ENCODE results near the gene CTDSPL. TPM values are rescaled to one million over a fixed set of nuclear protein-coding genes. Genes with fewer than 3 reads are reported as not detected.

The CTDSPL gene
- total RNA-seq, 1 donor from 2014 or later = 41.5 TPM

DNA sequence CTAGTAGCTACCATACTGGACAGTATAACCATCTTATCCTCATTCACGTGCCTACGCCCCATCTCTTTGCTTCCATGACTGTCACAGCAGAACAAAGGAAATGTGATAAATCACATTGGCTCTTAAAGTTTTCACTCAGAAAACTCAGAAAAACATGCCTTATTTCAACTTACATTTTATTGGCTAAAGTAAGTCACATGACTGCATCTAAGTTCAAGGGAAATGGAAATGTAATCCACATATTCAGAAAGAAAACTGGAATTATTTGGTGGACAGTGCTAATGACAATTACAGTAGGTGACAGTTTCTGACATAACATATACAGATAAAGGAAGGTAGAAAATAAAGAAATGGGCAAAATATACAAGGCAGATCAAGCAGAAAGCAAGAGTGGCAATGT is 91.5 kb downstream of the CTDSPL start:
- TF ChIP-seq, protein P1, sequence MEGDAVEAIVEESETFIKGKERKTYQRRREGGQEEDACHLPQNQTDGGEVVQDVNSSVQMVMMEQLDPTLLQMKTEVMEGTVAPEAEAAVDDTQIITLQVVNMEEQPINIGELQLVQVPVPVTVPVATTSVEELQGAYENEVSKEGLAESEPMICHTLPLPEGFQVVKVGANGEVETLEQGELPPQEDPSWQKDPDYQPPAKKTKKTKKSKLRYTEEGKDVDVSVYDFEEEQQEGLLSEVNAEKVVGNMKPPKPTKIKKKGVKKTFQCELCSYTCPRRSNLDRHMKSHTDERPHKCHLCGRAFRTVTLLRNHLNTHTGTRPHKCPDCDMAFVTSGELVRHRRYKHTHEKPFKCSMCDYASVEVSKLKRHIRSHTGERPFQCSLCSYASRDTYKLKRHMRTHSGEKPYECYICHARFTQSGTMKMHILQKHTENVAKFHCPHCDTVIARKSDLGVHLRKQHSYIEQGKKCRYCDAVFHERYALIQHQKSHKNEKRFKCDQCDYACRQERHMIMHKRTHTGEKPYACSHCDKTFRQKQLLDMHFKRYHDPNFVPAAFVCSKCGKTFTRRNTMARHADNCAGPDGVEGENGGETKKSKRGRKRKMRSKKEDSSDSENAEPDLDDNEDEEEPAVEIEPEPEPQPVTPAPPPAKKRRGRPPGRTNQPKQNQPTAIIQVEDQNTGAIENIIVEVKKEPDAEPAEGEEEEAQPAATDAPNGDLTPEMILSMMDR (IDR thresholded peaks at IDR 0.05) = no peak
- DNase-seq (ENCODE audit: low spot score) = no peak
- H3K36me3 Mint-ChIP-seq (ENCODE audit: low read depth) = peaks cover 8% of the 10 kb centered on the region
- peaks cover 53% of the 10 kb centered on the region for H3K4me1 Mint-ChIP-seq (ENCODE audit: low read depth)
- H3K27ac Mint-ChIP-seq (ENCODE audit: unreplicated experiment) = no peak overlapping the region
- peaks cover 5% of the 10 kb centered on the region for H3K9me3 Mint-ChIP-seq (ENCODE audit: low read depth)
- H3K27me3 Mint-ChIP-seq (ENCODE audit: low read depth) = no peaks in the 10 kb centered on the region
- no peak overlapping the region for H3K4me3 Mint-ChIP-seq (ENCODE audit: unreplicated experiment)

DNA sequence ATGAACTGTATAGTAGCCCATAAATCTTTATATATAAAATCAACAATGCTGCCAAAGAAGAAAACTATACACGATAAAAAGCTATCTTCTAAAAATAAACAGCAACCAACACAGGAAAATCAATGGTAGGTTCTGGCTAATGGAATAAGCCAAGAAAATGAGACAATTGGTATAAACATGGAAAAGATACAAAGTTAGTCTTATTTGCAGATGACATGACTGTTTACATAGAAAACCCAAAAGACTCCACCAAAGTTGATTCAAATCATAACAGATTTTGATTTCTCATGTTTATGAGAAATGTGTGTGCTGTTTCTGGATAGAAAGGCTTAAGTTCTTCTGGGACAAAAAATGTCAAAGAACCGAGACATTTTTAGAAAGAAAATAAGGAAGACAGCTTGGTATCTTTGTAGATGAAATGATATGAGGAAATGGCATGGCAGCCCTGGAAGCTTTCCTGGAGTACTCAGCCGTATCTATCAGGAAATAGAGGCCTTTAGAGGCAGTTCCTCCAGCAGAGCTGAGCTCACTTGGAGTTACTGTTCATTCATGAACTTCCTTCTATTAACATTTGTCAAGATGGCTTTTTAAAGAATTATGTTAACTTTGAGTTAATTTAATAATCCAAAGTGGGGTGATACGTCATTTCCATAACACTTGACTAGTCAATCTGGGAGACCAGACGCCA is 92.2 kb downstream of the CTDSPL start:
- Mint-ChIP-seq H3K4me1 (ENCODE audit: low read depth) (peaks cover 53% of the 10 kb centered on the region), H3K27ac (ENCODE audit: unreplicated experiment) (no peak overlapping the region), H3K36me3 (ENCODE audit: low read depth) (peaks cover 8% of the 10 kb centered on the region), H3K27me3 (ENCODE audit: low read depth) (no peaks in the 10 kb centered on the region), H3K4me3 (ENCODE audit: unreplicated experiment) (no peak overlapping the region), H3K9me3 (ENCODE audit: low read depth) (peaks cover 5% of the 10 kb centered on the region)
- TF ChIP-seq, protein P1 (IDR thresholded peaks at IDR 0.05) = no peak
- no peak for DNase-seq (ENCODE audit: low spot score)

DNA sequence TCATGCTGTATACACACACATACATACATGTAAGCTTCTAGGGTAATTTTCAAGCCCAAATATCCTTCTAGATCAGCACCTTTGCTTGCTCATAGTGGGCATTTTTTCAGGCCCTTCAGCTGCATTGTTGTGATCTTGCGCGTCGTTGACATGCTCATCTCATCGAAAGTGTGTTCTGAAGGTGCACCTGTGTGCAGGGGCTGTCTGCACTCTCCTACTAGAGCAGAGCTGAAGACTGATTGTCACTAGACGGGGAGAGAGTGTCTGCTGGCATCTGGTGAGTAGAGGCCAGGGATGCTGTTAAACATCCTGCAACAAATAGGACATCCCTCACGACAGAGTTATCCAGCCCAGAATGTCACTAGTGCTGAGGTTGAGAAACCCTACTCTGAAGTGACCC is 93.2 kb downstream of the CTDSPL start:
- H3K36me3 Mint-ChIP-seq (ENCODE audit: low read depth) = peaks cover 8% of the 10 kb centered on the region
- TF ChIP-seq, protein P1 (IDR thresholded peaks at IDR 0.05) = no peak
- H3K27me3 Mint-ChIP-seq (ENCODE audit: low read depth) = no peaks in the 10 kb centered on the region
- peaks cover 5% of the 10 kb centered on the region for H3K9me3 Mint-ChIP-seq (ENCODE audit: low read depth)
- H3K4me3 Mint-ChIP-seq (ENCODE audit: unreplicated experiment) = no peak overlapping the region
- H3K4me1 Mint-ChIP-seq (ENCODE audit: low read depth) = peaks cover 44% of the 10 kb centered on the region
- no peak overlapping the region for H3K27ac Mint-ChIP-seq (ENCODE audit: unreplicated experiment)
- DNase-seq (ENCODE audit: low spot score) = no peak

DNA sequence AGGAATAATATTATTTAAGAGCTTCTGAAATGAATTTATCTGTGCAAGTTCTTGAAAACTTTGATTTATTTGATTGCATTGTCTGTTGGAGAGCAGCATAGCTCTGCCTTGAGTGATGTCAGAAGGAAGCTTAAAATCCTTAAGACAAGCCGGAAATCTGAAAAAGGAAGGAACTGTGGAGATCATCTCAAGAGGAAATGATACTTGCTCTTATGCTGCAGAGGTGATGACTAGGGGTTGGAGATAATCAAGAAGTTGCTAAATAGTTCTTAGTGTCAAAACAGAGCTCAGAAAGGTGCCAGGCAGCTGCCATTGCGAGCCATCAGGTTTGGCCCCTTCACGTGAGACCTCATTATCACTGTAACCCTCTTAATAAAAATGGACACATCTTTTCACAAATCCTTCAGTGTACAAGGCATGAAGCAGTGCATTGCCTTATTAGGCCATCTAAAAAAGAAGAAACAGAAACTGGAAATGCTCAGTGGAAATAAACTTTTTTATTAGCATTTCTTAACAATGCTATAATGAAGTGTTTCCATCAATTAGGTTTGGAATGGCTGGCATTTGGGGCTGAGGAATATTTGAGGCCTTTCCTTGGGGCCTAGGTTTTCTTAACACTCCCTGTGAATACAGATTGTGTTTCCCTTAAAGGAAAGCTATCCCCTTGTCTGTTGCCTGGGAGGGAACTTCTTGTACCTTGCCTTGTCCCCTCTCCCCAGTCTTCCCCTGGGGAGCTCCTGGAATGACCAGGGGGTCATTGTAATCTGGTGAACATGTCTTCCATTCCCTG is 94.4 kb downstream of the CTDSPL start:
- TF ChIP-seq, protein P1 (IDR thresholded peaks at IDR 0.05) = no peak
- peaks cover 5% of the 10 kb centered on the region for H3K9me3 Mint-ChIP-seq (ENCODE audit: low read depth)
- no peak overlapping the region for H3K4me3 Mint-ChIP-seq (ENCODE audit: unreplicated experiment)
- H3K4me1 Mint-ChIP-seq (ENCODE audit: low read depth) = peaks cover 32% of the 10 kb centered on the region
- peaks cover 8% of the 10 kb centered on the region for H3K36me3 Mint-ChIP-seq (ENCODE audit: low read depth)
- no peak for DNase-seq (ENCODE audit: low spot score)
- no peaks in the 10 kb centered on the region for H3K27me3 Mint-ChIP-seq (ENCODE audit: low read depth)
- peak overlapping the region; percentile 83 for H3K27ac Mint-ChIP-seq (ENCODE audit: unreplicated experiment)

DNA sequence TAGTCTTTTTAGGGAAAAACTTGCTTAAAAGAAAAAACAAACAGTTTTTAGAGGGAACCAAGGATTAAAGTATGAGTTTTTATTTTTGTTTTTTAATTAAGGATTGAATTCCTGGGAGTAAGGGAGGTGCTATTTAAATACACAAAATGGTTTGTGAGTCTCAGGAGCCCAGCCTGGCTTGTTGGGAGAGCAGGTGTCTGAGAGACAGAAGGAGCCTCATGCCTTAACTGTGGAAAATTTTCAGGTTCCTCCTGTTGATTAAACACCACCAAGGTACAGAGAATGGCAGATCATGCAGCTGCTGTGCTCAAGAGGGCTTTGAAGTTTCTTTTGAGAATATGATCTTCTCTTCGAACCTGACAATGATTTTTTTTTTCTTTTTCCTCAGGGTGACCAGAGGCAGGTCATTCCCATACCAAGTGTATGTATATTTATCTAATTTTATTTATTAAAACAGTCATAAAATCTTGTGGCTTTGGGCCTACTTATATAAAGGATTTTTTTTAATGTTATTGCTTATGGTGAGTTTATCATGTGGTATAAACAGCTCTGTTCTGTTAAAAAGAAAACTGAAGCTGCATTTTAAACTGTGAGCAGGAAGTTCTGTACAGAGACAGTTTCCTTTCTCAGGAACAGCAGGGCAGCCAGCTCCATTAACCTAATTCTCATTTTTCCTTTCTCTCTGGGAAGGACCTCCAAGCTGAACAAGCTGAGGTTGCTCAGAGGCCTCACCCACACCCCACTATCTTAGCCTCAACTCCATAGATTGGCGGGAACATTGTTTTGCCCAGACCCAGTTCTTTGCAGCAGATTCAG is 95.3 kb downstream of the CTDSPL start:
- Mint-ChIP-seq H3K27me3 (ENCODE audit: low read depth) (no peaks in the 10 kb centered on the region), H3K9me3 (ENCODE audit: low read depth) (peaks cover 5% of the 10 kb centered on the region), H3K4me3 (ENCODE audit: unreplicated experiment) (no peak overlapping the region), H3K4me1 (ENCODE audit: low read depth) (peaks cover 37% of the 10 kb centered on the region), H3K27ac (ENCODE audit: unreplicated experiment) (peak overlapping the region; percentile 84), H3K36me3 (ENCODE audit: low read depth) (peaks cover 7% of the 10 kb centered on the region)
- no peak for DNase-seq (ENCODE audit: low spot score)
- TF ChIP-seq, protein P1 (IDR thresholded peaks at IDR 0.05) = no peak

Data from chondrocyte (in vitro differentiated cells).